ENCODE results near the gene PFN2. TPM values are rescaled to one million over a fixed set of nuclear protein-coding genes. Genes with fewer than 3 reads are reported as not detected.
A peak's percentile ranks its signal among the peaks of the same experiment; 100 is the strongest.
"Not testable (repeated sequence)": the region's sequence is repeated elsewhere in the genome, so short reads cannot be mapped to it uniquely, and the experiment has no call there.

The PFN2 gene
- polyA plus RNA-seq, 6 donors from 2014 or later: 0.79 to 5.2 (median 2.1) TPM

DNA sequence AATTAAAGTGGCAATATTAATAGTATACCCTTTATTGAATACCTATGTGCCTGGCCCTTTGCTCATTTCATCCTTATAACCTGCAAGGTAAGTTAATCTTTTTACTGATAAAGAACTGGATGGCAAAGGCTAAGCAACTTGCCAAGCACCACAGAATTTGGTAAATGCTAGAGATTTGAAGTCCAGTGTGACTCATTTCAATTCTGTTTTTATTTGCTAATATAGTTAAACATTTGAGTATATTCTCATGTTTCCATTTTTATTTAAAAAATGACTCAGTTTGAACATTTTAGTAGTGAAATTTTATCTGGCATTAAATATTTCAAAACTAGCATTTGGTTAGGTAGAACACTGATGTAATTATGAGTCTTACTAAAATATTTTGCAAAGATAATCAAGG is 11.3 kb downstream of the PFN2 start:
- ATAC-seq (ENCODE audit: low read depth in 2 of 2) (no peak), DNase-seq (no peak)
- H3K27ac Mint-ChIP-seq: no peak overlapping the region
- no peak overlapping the region for H3K4me3 Mint-ChIP-seq
- H3K9me3 Mint-ChIP-seq: no peaks in the 10 kb centered on the region
- H3K27me3 Mint-ChIP-seq: no peaks in the 10 kb centered on the region
- H3K4me1 Mint-ChIP-seq: peaks cover 17 to 21% (median 21%) of the 10 kb centered on the region in 3 donors
- peaks cover 0 to 7% of the 10 kb centered on the region in 2 donors for H3K36me3 Mint-ChIP-seq

DNA sequence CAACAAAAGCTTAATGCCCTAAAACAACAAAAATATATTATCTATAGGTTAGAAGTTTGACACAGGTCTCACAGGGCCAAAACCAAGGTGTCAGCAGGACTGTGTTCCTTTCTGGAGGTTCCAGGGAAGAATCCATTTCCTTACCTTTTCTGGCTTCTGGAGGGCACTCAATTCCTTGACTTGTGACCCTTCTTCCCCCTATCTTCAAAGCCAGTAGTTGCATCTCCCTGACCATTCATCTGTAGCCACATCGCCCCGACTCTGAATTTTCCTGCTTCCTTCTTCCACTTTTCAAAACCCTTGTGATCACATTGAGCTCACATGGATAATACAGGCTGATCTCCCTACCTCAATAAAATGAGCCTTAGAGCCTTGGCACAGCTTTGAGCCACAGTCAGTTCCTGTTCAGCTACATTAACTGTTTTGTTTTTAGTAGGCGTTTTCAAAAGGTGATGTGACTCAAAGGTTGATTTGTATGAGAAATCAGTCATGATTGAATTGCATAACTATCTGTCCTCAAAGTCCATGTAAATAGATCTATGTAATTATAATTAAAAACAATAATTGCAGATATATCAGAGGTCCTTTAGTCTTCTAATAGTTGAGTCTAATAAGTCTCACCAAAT is 12.4 kb downstream of the PFN2 start:
- H3K4me1 Mint-ChIP-seq: peaks cover 21 to 26% (median 22%) of the 10 kb centered on the region in 3 donors

DNA sequence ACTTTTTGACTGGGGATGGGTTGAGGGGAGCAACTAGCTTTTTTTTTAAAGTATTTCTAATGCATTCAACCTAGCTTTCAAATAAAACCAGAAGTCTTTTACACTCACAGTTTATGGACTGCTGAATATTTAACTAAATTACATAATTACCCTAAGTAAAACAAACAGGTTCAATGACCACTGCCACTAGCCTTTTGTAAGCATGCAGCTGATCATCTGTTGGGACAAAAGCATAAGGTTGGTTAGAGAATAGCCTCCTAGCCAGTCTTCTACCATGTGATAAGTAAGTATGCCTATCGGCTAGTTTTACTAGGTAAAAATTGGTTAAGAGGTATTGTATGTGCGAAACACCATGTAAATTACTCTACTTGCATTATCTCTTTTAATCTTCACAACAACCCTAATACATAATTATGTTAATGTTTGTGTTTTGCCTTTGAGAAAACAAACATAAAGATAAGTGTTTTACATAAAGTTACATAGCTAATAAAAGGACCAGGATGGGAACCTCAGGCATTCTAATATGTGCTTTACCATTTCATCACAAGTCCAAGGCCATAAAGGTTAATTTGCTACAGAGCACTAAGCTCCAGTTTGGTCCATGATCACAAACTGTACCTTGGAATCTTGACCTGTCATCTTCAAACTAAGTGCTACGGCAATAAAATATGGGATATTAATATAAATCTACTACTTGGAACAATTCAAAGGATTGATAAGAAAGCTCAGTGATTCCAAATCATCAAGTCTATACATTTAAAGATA is 13.2 kb downstream of the PFN2 start:
- Mint-ChIP-seq H3K9me3 (no peaks in the 10 kb centered on the region), H3K27me3 (no peaks in the 10 kb centered on the region), H3K4me3 (no peak overlapping the region), H3K36me3 (peaks cover 0 to 7% of the 10 kb centered on the region in 2 donors), H3K4me1 (peaks cover 21 to 26% (median 24%) of the 10 kb centered on the region in 3 donors), H3K27ac (no peak overlapping the region)
- ATAC-seq (ENCODE audit: low read depth in 2 of 2): no peak
- DNase-seq: no peak

More for the DNA sequence above, 12.4 kb downstream of the PFN2 start:
- Mint-ChIP-seq H3K27ac (peak overlapping the region in 2 of 6 donors; percentile 28 to 67), H3K27me3 (no peaks in the 10 kb centered on the region), H3K36me3 (peaks cover 0 to 7% of the 10 kb centered on the region in 2 donors), H3K4me3 (no peak overlapping the region), H3K9me3 (no peaks in the 10 kb centered on the region)
- DNase-seq (no peak), ATAC-seq (ENCODE audit: low read depth in 2 of 2) (no peak)

DNA sequence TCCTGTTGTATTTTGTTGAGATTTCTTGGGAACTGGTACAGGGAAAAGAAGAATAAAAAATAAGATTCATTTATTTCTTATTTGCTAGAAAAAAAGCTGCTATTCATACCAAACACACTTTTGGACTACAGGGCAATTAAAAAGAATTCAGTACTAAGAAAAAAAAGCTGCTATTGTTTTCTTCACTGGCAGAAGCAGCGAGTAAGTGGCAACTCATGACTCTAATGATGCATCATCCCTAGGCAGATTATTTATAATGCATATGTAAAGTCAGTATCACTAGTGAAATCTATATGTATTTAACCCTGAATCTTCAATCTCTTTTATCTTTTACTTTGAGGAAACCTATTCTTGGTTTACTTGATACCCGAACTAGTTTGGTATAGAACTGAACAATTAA is 15.2 kb downstream of the PFN2 start:
- no peak for DNase-seq
- Mint-ChIP-seq H3K36me3 (peaks cover 0 to 7% of the 10 kb centered on the region in 2 donors), H3K4me1 (peaks cover 24 to 28% (median 26%) of the 10 kb centered on the region in 3 donors), H3K27me3 (no peaks in the 10 kb centered on the region), H3K4me3 (peak overlapping the region in 2 of 8 donors; percentile 7 to 47), H3K9me3 (no peaks in the 10 kb centered on the region), H3K27ac (peak overlapping the region in 1 of 6 donors; percentile 75)
- no peak for ATAC-seq (ENCODE audit: low read depth in 2 of 2)

DNA sequence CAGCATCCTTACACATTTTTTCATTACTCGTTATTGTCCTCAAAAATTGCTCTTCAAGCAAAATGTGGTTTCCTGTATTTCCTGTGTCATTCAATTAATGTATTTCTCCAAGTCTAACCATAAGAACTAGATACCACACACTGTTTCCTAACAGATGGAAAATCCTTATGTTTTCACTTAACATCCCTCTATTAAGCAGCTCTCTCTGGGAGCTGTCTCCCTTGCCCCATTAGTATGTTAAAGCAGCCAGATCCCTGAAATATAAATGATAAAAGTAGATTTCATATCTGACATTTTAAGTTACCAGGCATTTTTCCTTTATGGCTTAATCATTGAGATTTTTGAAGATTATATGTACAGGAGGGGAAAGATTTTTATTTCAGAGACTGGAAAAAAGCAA is 15.9 kb downstream of the PFN2 start:
- no peaks in the 10 kb centered on the region for H3K27me3 Mint-ChIP-seq
- DNase-seq (no peak), ATAC-seq (ENCODE audit: low read depth in 2 of 2) (no peak)
- H3K4me3 Mint-ChIP-seq: no peak overlapping the region
- H3K36me3 Mint-ChIP-seq: peaks cover 0 to 7% of the 10 kb centered on the region in 2 donors
- H3K9me3 Mint-ChIP-seq: no peaks in the 10 kb centered on the region
- peaks cover 24 to 29% (median 28%) of the 10 kb centered on the region in 3 donors for H3K4me1 Mint-ChIP-seq
- peak overlapping the region in 1 of 6 donors; percentile 36 for H3K27ac Mint-ChIP-seq

DNA sequence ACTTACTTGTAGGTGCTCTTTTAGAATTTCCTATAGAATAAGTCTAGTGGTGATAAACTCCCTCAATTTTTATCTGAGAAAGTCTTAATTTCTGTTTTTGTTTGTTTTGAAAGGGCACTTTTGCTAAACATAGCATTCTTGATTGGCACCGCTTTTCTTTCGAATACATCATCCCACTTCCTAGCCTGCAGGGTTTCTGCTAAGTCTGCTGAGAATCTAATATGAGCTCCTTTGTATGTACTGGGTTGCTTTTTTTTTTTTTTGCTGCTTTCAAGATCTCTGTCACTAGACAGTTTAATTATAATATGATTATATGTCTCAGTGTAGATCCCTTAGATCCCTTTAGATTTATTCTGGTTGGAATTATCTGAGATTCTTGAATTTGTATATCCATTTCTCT is 21.5 kb downstream of the PFN2 start:
- Mint-ChIP-seq H3K27me3 (no peaks in the 10 kb centered on the region), H3K9me3 (peaks cover 0 to 7% (median 0%) of the 10 kb centered on the region in 7 donors), H3K4me3 (no peak overlapping the region), H3K4me1 (peaks cover 29 to 54% (median 32%) of the 10 kb centered on the region in 3 donors), H3K27ac (peak overlapping the region in 2 of 6 donors; percentile 49 to 51), H3K36me3 (peaks cover 12 to 22% of the 10 kb centered on the region in 2 donors)
- DNase-seq (no peak), ATAC-seq (ENCODE audit: low read depth in 2 of 2) (no peak)

DNA sequence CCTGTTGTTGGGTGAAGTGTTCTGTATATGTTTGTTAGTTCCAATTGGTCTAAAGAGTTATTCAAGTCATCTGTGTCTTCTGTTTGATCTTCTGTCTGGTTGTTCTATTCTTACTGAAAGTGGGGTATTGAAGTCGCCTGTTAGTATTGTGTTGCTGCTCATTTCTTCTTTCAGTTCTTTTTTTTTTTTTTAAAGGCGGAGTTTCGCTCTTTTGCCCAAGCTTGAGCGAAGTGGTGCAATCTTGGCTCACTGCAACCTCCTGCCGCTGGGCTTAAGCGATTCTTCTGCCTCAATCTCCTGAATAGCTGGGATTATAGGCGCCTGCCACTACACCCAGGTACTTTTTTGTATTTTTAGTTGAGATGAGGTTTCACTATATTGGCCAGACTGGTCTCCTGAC is 23.5 kb downstream of the PFN2 start:
- DNase-seq (no peak), ATAC-seq (ENCODE audit: low read depth in 2 of 2) (no peak)
- H3K9me3 Mint-ChIP-seq: peaks cover 0 to 16% (median 8%) of the 10 kb centered on the region in 7 donors
- H3K36me3 Mint-ChIP-seq: peaks cover 20 to 30% of the 10 kb centered on the region in 2 donors
- no peaks in the 10 kb centered on the region for H3K27me3 Mint-ChIP-seq
- no peak overlapping the region for H3K4me3 Mint-ChIP-seq
- H3K27ac Mint-ChIP-seq: peak overlapping the region in 1 of 6 donors; percentile 8
- peaks cover 31 to 64% (median 31%) of the 10 kb centered on the region in 3 donors for H3K4me1 Mint-ChIP-seq

DNA sequence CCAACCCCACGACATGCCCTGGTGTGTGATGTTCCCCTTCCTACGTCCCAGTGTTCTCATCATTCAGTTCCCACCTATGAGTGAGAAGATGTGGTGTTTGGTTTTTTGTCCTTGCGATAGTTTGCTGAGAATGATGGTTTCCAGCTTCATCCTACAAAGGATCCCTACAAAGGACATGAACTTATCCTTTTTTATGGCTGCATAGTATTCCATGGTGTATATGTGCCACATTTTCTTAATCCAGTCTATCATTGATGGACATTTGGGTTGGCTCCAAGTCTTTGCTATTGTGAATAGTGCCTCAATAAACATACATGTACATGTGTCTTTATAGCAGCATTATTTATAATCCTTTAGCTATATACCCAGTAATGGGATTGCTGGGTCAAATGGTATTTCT is 26.7 kb downstream of the PFN2 start:
- H3K4me1 Mint-ChIP-seq: peaks cover 27 to 69% (median 31%) of the 10 kb centered on the region in 3 donors

DNA sequence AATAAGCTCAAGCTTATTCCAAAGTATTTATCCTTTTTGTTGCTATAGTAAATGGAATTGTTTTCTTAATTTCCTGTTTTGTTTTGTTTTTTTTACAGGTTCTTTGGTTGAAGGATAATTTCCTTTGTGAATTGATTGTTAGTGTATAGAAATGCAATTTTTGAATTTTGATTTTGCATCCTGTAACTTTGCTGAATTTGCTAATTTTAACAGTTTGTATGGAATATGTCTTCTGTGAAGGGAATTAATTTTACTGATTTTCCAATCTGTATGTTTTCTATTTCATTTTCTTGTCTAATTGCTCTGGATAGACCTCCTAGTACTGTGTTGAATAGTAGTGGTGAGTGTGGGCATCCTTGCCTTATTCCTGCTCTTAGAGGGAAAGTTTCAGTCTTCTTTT is 28.3 kb downstream of the PFN2 start:
- Mint-ChIP-seq H3K27me3 (no peaks in the 10 kb centered on the region), H3K36me3 (peaks cover 19 to 38% of the 10 kb centered on the region in 2 donors)
- no peak for ATAC-seq (ENCODE audit: low read depth in 2 of 2)

More for the DNA sequence above, 26.7 kb downstream of the PFN2 start:
- DNase-seq; H3K27me3 Mint-ChIP-seq; ATAC-seq (ENCODE audit: low read depth in 2 of 2); H3K4me3 Mint-ChIP-seq: not testable (repeated sequence)
- H3K27ac Mint-ChIP-seq: peak overlapping the region in 2 of 6 donors; percentile 18 to 76
- H3K36me3 Mint-ChIP-seq: peaks cover 30 to 39% of the 10 kb centered on the region in 2 donors
- H3K9me3 Mint-ChIP-seq: peaks cover 0 to 18% (median 8%) of the 10 kb centered on the region in 7 donors

DNA sequence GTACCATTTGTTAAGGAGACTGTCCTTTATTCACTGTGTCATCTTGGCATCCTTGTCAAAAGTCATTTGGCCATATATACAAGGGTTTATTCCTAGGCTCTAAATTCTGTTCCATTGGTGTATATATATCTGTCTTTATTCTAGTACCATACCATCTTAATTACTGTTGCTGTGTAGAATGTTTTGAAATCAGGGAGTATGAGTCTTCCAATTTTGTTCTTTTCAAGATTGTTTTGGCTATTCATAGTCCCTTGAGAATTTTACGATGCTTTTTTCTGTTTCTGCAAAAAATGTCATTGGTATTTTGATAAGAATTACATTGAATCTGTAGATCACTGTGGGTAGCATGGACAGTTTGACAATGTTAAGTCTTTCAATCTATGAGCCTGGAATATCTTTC is 28.7 kb downstream of the PFN2 start:
- ATAC-seq (ENCODE audit: low read depth in 2 of 2) (no peak), DNase-seq (no peak)
- no peak overlapping the region for H3K4me3 Mint-ChIP-seq
- peak overlapping the region in 1 of 6 donors; percentile 28 for H3K27ac Mint-ChIP-seq
- peaks cover 15 to 38% of the 10 kb centered on the region in 2 donors for H3K36me3 Mint-ChIP-seq
- no peaks in the 10 kb centered on the region for H3K27me3 Mint-ChIP-seq
- peaks cover 13 to 50% (median 25%) of the 10 kb centered on the region in 3 donors for H3K4me1 Mint-ChIP-seq
- H3K9me3 Mint-ChIP-seq: peaks cover 0 to 18% (median 8%) of the 10 kb centered on the region in 7 donors

More for the DNA sequence above, 28.3 kb downstream of the PFN2 start:
- H3K9me3 Mint-ChIP-seq: peaks cover 0 to 18% (median 8%) of the 10 kb centered on the region in 7 donors
- no peak overlapping the region for H3K4me3 Mint-ChIP-seq
- DNase-seq: no peak
- peaks cover 17 to 55% (median 30%) of the 10 kb centered on the region in 3 donors for H3K4me1 Mint-ChIP-seq
- peak overlapping the region in 1 of 6 donors; percentile 28 for H3K27ac Mint-ChIP-seq

DNA sequence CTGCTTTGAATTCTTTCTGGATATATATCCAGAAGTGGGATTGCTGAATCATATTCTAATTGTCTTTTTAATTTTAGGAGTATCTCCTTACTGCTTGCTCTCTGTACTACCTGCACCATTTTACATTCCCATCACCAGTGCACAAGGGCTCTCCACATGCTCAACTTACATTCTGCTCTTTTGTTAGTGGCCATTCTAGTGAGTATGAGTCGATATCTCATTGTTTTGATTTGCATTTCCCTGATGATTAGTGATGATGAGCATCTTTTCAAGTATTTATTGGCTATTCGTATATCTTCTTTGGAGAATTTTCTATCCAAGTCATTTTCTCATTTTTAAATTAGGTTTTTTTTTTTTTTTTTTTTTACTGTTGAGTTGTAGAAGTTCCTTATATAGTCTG is 29.5 kb downstream of the PFN2 start:
- Mint-ChIP-seq H3K4me3 (no peak overlapping the region), H3K36me3 (peaks cover 16 to 37% of the 10 kb centered on the region in 2 donors), H3K27ac (peak overlapping the region in 1 of 6 donors; percentile 10), H3K27me3 (no peaks in the 10 kb centered on the region), H3K4me1 (peaks cover 12 to 51% (median 19%) of the 10 kb centered on the region in 3 donors), H3K9me3 (peaks cover 0 to 20% (median 8%) of the 10 kb centered on the region in 7 donors)
- ATAC-seq (ENCODE audit: low read depth in 2 of 2): no peak
- no peak for DNase-seq

DNA sequence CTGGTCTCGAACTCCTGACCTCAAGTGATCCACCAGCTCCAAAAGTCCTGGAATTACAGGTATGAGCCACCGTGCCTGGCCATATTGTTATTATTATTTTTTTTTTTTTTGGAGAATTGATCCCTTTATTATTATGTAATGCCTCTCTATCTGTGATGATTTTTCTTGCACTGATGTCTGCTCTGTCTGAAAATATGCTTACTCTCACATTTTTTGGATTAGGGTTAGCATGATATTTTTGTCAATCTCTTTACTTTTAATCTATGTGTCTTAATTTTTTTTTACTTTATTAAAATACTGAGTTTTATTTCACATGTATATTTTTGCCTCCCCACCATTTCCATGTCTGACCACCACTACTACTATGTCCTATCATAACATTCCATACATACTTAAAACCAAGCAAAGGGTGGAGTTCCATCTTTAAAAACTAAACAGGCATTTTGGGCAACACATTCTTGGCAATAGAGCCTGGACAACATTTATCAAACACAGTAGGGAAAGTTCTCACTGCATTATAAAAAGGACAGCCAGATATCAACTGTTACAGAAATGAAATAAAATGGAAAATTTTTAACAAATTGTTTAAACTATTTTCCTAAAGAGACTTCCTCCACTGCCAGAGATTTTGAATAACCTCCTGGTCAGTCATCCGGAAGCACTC is 32.2 kb downstream of the PFN2 start:
- H3K36me3 Mint-ChIP-seq: peaks cover 29 to 48% of the 10 kb centered on the region in 2 donors
- not testable (repeated sequence) for H3K27me3 Mint-ChIP-seq; ATAC-seq (ENCODE audit: low read depth in 2 of 2); H3K4me3 Mint-ChIP-seq; DNase-seq
- peak overlapping the region in 1 of 6 donors; percentile 33 for H3K27ac Mint-ChIP-seq
- H3K4me1 Mint-ChIP-seq: peaks cover 18 to 56% (median 21%) of the 10 kb centered on the region in 3 donors
- H3K9me3 Mint-ChIP-seq: peaks cover 0 to 28% (median 8%) of the 10 kb centered on the region in 7 donors

DNA sequence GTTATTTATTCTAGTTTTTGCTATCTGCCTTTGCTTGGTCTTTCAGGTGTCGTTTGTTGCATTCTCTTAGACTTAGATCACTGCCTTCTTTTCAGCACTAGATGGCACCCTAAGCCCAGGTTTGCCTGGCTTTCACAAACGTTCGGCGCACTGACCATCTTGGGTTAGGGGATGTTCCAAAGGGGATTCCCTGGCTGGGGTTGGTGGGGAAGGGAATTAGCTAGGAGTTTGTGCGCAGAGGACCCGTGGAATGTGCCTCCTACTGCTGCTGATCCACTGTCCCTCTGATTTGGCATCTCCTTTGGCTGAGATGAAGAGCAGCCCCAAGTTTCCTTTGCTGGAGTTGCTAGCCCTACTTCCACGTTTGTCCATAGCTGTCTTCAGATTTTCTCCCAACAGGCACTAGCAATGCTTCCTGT is 33.9 kb downstream of the PFN2 start:
- Mint-ChIP-seq H3K4me3 (peak overlapping the region in 2 of 8 donors; percentile 19 to 26), H3K36me3 (peaks cover 29 to 44% of the 10 kb centered on the region in 2 donors), H3K27ac (peak overlapping the region in 2 of 6 donors; percentile 23 to 41), H3K9me3 (peaks cover 0 to 22% (median 11%) of the 10 kb centered on the region in 7 donors), H3K27me3 (no peaks in the 10 kb centered on the region), H3K4me1 (peaks cover 11 to 49% (median 25%) of the 10 kb centered on the region in 3 donors)
- DNase-seq (peak; percentile 12), ATAC-seq (ENCODE audit: low read depth in 2 of 2) (peak in 1 of 2 donors; percentile 30)

Measured in naive B cell (primary cell).